Activated CD4-positive, alpha-beta T cell treated with anti-CD3 and anti-CD28 coated beads for 36 hours (primary cell): ENCODE measurements around the gene PALS1. TPM values are rescaled to one million over a fixed set of nuclear protein-coding genes. Genes with fewer than 3 reads are reported as not detected.

Experiments used
- ATAC-seq: fragments of 200-7000 bp; cut with Tn5 transposase; one replicate; pipeline ENCODE4 v1.10.0; 2021; ENCODE audit warnings: mild to moderate bottlenecking, moderate library complexity
- CTCF ChIA-PET: fragments of 350-600 bp; sonication (Branson Sonifier 250); formaldehyde crosslinking; loops from one replicate; lab custom pipeline; 2021; ENCODE audit warnings: antibody characterized with exemption; lab: Charles Lee
- POLR2A ChIA-PET: fragments of 350-600 bp; sonication (Branson Sonifier 250); formaldehyde crosslinking; loops from one replicate; lab custom pipeline; 2021; ENCODE audit warnings: antibody characterized with exemption, inconsistent platforms; lab: Charles Lee
- DNase-seq: peaks from one replicate; pipeline ENCODE4 v3.0.0-alpha.2; 2020
- H3K27ac Mint-ChIP-seq: one replicate; pipeline ENCODE4 v1.8.0; 2021; ENCODE audit warnings: mixed read lengths
- H3K27me3 Mint-ChIP-seq: one replicate; pipeline ENCODE4 v1.8.0; 2021; ENCODE audit warnings: mixed read lengths
- H3K36me3 Mint-ChIP-seq: one replicate; pipeline ENCODE4 v1.8.0; 2021; ENCODE audit warnings: low read depth, mixed read lengths
- H3K4me1 Mint-ChIP-seq: one replicate; pipeline ENCODE4 v1.8.0; 2021; ENCODE audit warnings: mixed read lengths
- H3K4me3 Mint-ChIP-seq: one replicate; pipeline ENCODE4 v1.8.0; 2021; ENCODE audit warnings: mild to moderate bottlenecking, moderate library complexity, mixed read lengths
- H3K9me3 Mint-ChIP-seq: one replicate; pipeline ENCODE4 v1.8.0; 2021; ENCODE audit warnings: low read depth, mixed read lengths
- intact Hi-C, 2 experiments: fragments of 100-400 bp; cut with DNase I in 1 of 2; cut with micrococcal nuclease in 1 of 2; formaldehyde crosslinking; loops; one replicate each; pipeline versions ENCODE4 v1.14.2 to v1.15.1; 2022 to 2024; cut with DNase I, micrococcal nuclease
- total RNA-seq, 2 experiments: library from RNA; stranded (reverse); gene quantifications; one replicate each; pipeline ENCODE4 v1.2.3, GENCODE V29; 2021

The PALS1 gene
- total RNA-seq, 2 experiments from 2014 or later, result 5.9 to 6.6 TPM

DNA sequence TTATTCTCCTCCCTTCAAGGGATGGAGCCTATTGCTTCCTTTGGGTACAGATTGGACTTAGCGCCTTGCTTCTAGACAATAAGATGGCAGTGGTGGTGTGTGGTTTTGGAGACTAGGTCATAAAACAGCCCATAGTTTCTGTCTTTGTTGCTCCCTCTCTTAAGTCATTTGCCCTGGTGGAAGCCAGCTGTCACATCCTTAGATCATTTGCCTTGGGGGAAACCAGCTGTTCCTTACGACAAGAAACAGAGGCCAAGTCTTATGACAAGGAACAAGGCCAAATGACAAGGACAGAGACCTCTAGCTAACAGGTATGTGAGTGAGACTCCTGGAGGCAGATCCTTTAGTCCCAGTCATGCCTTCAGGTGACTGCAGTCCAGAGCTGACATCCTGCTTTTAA lies 9.2 kb upstream of the PALS1 start:
- intact Hi-C loops, result no loop called here
- no peaks in the 10 kb centered on the region for H3K9me3 Mint-ChIP-seq
- POLR2A ChIA-PET, result no interaction called here
- no peaks in the 10 kb centered on the region for H3K27me3 Mint-ChIP-seq
- no peak for DNase-seq
- no peak for ATAC-seq
- H3K36me3 Mint-ChIP-seq, result no peaks in the 10 kb centered on the region
- no peaks in the 10 kb centered on the region for H3K4me1 Mint-ChIP-seq
- no peak overlapping the region for H3K27ac Mint-ChIP-seq
- CTCF ChIA-PET, result interaction anchor here (0.6 to 1.0 kb wide), 3 partner anchors 9 to 53 kb away, joined by 3 read pairs; no protein-coding TSS in a partner anchor
- no peak overlapping the region for H3K4me3 Mint-ChIP-seq

DNA sequence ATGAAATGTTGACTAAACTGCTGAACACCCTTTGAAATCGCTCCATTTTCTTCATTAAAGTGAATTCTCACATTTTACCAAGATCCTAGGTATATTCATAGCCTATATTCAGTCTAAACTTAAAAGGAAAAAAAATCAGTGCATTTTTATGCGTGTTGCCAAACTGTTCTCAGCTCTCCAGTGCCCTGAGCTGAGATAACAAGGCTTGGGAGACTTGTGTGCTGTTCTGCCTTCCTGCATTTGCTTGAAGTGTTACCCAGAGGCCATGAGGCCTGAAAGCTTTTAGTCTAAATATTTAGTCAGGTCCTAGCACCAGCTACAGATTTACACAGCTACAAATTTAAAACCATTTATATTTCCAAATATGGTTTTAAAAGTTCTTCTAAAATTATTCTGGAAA lies 8.6 kb upstream of the PALS1 start:
- no peaks in the 10 kb centered on the region for H3K36me3 Mint-ChIP-seq
- DNase-seq (no peak), ATAC-seq (no peak)
- CTCF ChIA-PET, result interaction anchor here (0.6 to 1.0 kb wide), 2 partner anchors 9 to 52 kb away, joined by 3 read pairs; no protein-coding TSS in a partner anchor
- H3K9me3 Mint-ChIP-seq, result no peaks in the 10 kb centered on the region
- intact Hi-C loops, result no loop called here
- H3K27me3 Mint-ChIP-seq, result no peaks in the 10 kb centered on the region
- H3K4me1 Mint-ChIP-seq, result no peaks in the 10 kb centered on the region
- H3K27ac Mint-ChIP-seq, result no peak overlapping the region
- H3K4me3 Mint-ChIP-seq, result no peak overlapping the region
- POLR2A ChIA-PET, result no interaction called here

DNA sequence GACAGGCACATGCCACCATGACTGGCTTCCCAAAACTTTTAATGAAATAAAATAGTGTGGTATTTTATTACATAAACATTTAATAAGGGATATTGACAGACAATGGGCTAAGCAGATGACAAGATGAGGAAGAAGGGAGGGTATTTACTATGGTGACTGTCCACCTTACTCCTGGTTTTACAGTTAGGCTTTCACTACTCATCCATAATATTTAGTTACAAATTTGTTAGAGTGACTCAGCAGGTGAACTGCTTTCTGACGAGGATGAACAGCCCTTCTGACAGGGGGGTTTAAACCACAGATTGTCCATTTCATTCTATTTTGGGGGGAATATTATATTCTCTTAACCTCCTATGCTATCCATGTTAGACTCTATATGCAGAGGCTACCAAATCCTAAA lies 3.6 kb upstream of the PALS1 start:
- no peak for ATAC-seq
- ChIA-PET POLR2A (no interaction called here), CTCF (no interaction called here)

DNA sequence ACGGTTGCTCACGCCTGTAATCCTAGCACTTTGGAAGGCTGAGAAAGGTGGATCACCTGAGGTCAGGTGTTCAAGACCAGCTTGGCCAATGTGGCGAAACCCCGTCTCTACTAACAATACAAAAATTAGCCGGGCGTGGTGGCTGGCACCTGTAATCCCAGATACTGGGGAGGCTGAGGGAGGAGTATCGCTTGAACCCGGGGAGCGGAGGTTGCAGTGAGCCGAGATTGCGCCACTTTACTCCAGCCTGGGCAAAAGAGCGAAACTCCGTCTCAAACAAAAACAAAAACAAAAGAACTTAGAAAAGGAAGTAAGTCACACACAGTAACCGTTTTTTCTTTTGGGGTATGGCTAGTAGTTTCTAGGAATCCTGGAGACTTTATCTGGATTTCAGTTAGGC lies 1.7 kb upstream of the PALS1 start:
- DNase-seq, result no peak
- intact Hi-C loops, result no loop called here
- ChIA-PET CTCF (no interaction called here), POLR2A (interaction anchor here (1.0 kb wide), 1 partner anchor 58 kb away, joined by 3 read pairs; no protein-coding TSS in a partner anchor)
- Mint-ChIP-seq H3K36me3 (no peaks in the 10 kb centered on the region), H3K4me3 (no peak overlapping the region), H3K9me3 (no peaks in the 10 kb centered on the region), H3K4me1 (peaks cover 19% of the 10 kb centered on the region), H3K27me3 (peaks cover 8% of the 10 kb centered on the region), H3K27ac (no peak overlapping the region)
- no peak for ATAC-seq

More for the DNA sequence above, 3.6 kb upstream of the PALS1 start:
- no peak for DNase-seq
- H3K4me1 Mint-ChIP-seq, result peaks cover 14% of the 10 kb centered on the region
- intact Hi-C loops, result no loop called here
- H3K9me3 Mint-ChIP-seq, result no peaks in the 10 kb centered on the region
- no peak overlapping the region for H3K4me3 Mint-ChIP-seq
- H3K27me3 Mint-ChIP-seq, result peaks cover 8% of the 10 kb centered on the region
- no peaks in the 10 kb centered on the region for H3K36me3 Mint-ChIP-seq
- no peak overlapping the region for H3K27ac Mint-ChIP-seq

DNA sequence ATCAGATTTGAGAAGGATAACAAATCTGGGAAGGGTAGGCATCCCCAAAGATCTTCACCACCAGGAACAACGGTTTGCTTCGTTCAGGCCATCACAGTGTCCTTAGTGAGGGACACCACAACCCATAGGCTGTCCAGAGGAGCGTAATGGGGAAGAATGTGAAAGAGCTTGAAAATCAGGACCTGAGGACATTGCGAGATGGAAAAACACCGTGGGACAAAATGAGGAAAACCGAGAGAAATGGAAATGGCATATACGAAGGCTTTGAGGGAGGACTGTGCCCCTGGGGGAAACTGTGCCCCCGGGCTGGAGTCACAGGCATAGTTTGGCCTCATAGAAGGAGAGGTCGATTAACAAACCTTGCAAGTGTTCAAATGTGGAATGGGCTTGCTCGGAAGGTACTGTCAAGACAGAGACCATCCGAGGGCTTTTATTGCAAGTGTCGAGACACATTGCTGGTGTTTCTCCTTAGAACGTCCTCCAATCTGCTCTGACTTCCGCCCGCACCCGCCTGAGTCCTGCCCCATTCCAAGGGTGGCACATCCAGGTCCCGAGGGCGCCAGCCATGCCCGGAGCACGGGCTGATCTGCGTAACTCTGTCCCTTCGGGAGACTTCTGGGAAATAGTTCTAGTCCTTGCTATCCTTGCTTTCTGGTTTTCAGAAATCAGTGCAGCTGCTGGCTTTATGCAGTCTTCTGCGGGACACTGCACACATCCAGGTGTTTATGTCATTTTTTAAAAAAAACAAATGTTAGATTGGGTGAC lies 885 bp upstream of the PALS1 start:
- intact Hi-C loops, result loop anchor here in 1 of 2 experiments (2.0 to 10.0 kb wide), 6 partner anchors 74 to 1552 kb away; partner anchors contain the start of genes ARG2, RAD51B, TMEM229B and ZFP36L1
- H3K27ac Mint-ChIP-seq, result peak overlapping the region; percentile 60

DNA sequence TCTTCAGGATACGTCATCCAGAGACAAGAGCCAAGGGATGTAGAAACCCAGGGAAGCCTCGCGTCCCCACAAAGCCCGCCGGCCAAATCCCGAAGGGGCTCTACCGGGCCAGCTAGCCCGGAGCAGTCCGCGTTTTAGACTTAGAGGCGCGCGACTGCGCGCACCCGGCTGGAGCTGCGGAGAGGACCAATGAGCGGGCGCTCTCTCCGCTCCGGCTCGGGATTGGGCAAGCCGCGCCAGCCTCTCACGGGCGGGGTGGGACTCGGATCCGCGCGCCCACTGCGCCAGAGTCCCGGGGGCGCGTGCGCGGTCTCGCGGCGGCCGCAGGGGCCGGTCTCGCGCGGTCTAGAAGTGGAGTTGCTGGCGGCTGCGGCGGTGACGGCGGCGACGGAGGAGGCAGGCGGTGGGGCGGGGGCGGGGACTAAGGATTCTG lies 241 bp upstream of the PALS1 start:
- intact Hi-C loops, result loop anchor here (1.0 to 10.0 kb wide), 12 partner anchors 52 to 1551 kb away; partner anchors contain the start of genes ATP6V1D (in 2 of the 2), ARG2 (in 1 of the 2), GARIN2 (in 1 of the 2) and GPHN (in 1 of the 2)
- Mint-ChIP-seq H3K4me3 (peak overlapping the region; percentile 79), H3K36me3 (no peaks in the 10 kb centered on the region), H3K27ac (peak overlapping the region; percentile 83), H3K4me1 (peaks cover 21% of the 10 kb centered on the region), H3K27me3 (peaks cover 8% of the 10 kb centered on the region), H3K9me3 (no peaks in the 10 kb centered on the region)
- peak; percentile 95 for ATAC-seq
- CTCF ChIA-PET, result interaction anchor here (0.9 to 1.4 kb wide), 2 partner anchors 43 to 119 kb away, joined by 4 to 5 read pairs; partner anchors contain the start of gene ATP6V1D
- POLR2A ChIA-PET, result no interaction called here
- DNase-seq, result peak; percentile 97

More for the DNA sequence above, 885 bp upstream of the PALS1 start:
- Mint-ChIP-seq H3K9me3 (no peaks in the 10 kb centered on the region), H3K4me1 (peaks cover 21% of the 10 kb centered on the region), H3K4me3 (peak overlapping the region; percentile 79), H3K27me3 (peaks cover 8% of the 10 kb centered on the region), H3K36me3 (no peaks in the 10 kb centered on the region)
- ATAC-seq (peak; percentile 6), DNase-seq (peak; percentile 49)
- POLR2A ChIA-PET, result no interaction called here
- CTCF ChIA-PET, result interaction anchor here (0.7 to 1.4 kb wide), 3 partner anchors 44 to 119 kb away, joined by 4 to 5 read pairs (median 4); partner anchors contain the start of gene ATP6V1D

DNA sequence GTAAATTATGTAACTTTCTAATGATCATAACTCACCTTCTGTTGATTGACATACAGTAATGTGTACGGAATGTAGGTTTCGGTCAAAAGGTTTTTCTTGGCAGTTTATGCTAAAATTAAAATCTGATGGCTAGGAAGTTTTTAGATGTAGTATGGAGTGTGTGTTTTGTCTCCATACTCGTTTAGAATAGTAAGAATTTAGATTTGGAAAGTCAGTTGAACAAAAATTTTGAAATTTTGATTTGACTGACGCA lies 859 bp downstream of the PALS1 start:
- CTCF ChIA-PET, result interaction anchor here (0.7 to 1.6 kb wide), 5 partner anchors 9 to 44 kb away, joined by 3 to 6 read pairs (median 3); no protein-coding TSS in a partner anchor
- ATAC-seq (no peak), DNase-seq (no peak)
- Mint-ChIP-seq H3K4me3 (peak overlapping the region; percentile 79), H3K36me3 (no peaks in the 10 kb centered on the region), H3K4me1 (peaks cover 21% of the 10 kb centered on the region), H3K9me3 (no peaks in the 10 kb centered on the region), H3K27ac (peak overlapping the region; percentile 80), H3K27me3 (peaks cover 8% of the 10 kb centered on the region)
- intact Hi-C loops, result loop anchor here in 1 of 2 experiments (5.0 to 10.0 kb wide), 3 partner anchors 245 to 1550 kb away; partner anchors contain the start of genes ARG2 and ZFP36L1
- POLR2A ChIA-PET, result interaction anchor here (1.0 kb wide), 1 partner anchor 115 kb away, joined by 6 read pairs; no protein-coding TSS in a partner anchor

DNA sequence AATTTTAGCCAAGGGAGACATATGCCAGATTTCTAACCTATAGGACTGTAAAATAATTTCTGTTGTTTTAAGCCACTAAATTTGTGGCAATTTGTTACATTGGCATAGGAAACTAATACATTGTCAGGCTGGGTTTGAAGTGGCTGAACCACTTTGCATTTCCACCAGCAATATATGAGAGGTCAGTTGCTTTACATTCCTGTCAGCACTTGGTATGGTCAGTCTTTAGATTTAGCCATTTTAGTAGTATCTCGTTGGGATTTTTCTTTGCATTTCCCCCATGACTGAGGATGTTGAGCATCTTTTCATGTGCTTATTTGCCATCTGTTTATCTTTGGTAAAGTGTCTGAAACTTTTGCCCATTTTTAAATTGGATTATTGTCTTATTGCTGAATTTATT lies 3.9 kb downstream of the PALS1 start:
- peaks cover 2% of the 10 kb centered on the region for H3K27me3 Mint-ChIP-seq
- H3K36me3 Mint-ChIP-seq, result no peaks in the 10 kb centered on the region
- no peak for ATAC-seq
- CTCF ChIA-PET, result no interaction called here
- intact Hi-C loops, result loop anchor here in 1 of 2 experiments (10.0 kb wide), 1 partner anchor 370 kb away; the partner anchor contains the start of gene ARG2
- H3K9me3 Mint-ChIP-seq, result no peaks in the 10 kb centered on the region
- no peak for DNase-seq
- no peak overlapping the region for H3K27ac Mint-ChIP-seq
- peaks cover 27% of the 10 kb centered on the region for H3K4me1 Mint-ChIP-seq
- no peak overlapping the region for H3K4me3 Mint-ChIP-seq
- POLR2A ChIA-PET, result no interaction called here

DNA sequence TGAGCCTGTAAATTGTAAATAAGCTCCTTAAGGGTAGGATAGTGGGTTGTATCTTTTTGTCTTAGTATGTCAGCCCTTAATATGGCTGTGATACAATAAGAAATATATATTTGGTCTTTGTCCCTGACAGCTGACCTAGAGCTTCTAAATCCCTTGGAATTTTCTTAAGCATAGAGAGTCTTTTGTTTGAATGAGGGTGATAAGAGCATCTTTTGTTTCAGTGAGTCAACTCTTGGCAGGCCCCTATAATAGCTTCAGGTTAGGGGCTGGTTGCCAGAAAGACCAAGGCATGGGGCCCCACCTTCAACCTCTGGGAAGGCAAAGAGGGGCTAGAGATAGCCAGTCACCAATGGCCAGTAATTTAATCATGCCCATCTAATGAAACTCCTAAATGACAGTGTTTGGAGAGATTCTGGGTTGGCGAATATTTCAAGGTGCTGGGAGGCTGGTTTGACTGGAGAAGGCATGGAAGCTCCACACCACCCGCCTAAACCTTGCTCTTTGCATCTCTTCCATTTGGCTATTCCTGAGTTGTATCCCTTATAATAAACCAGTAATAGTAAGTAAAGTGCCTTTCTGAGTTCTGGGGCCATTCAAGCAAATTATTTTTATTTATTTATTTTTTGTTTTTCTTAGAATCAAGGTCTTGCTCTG lies 10.5 kb downstream of the PALS1 start:
- Mint-ChIP-seq H3K36me3 (peaks cover 2% of the 10 kb centered on the region), H3K27ac (no peak overlapping the region), H3K4me3 (no peak overlapping the region), H3K9me3 (no peaks in the 10 kb centered on the region), H3K27me3 (no peaks in the 10 kb centered on the region), H3K4me1 (peaks cover 20% of the 10 kb centered on the region)
- DNase-seq (no peak), ATAC-seq (no peak)
- ChIA-PET CTCF (interaction anchor here (0.7 to 1.9 kb wide), 4 partner anchors 10 to 472 kb away, joined by 3 to 8 read pairs (median 3); no protein-coding TSS in a partner anchor), POLR2A (no interaction called here)
- intact Hi-C loops, result no loop called here

DNA sequence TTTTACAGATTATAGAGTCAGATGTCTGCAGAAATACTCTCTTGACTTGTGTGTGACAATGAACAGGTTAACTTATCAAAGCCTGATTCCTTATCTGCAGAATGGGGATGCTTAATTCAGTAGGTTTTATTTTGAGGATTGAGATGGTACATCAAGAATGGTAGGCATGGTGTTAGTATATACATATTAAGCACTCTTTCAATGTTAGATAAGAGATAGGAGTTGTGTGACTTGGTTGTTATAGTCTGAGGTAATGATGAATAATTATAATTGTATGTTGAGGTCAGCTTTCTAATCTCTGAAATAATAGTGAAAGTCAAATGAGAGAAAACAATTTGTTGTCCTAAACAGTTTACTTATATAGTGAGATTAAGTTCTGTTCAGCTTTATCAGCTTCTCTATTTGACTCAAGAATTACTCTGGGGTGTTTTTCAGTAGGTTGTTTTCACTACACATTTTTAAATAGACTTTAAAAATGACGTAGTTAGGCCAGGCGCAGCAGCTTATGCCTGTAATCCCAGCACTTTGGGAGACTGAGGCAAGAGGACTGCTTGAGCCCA lies 11.9 kb downstream of the PALS1 start:
- Mint-ChIP-seq H3K4me1 (peaks cover 14% of the 10 kb centered on the region), H3K4me3 (no peak overlapping the region), H3K36me3 (peaks cover 5% of the 10 kb centered on the region), H3K27me3 (no peaks in the 10 kb centered on the region), H3K9me3 (no peaks in the 10 kb centered on the region), H3K27ac (no peak overlapping the region)
- ChIA-PET POLR2A (no interaction called here), CTCF (interaction anchor here (0.6 kb wide), 1 partner anchor 889 kb away, joined by 4 read pairs; no protein-coding TSS in a partner anchor)
- DNase-seq (no peak), ATAC-seq (peak; percentile 23)
- intact Hi-C loops, result no loop called here

DNA sequence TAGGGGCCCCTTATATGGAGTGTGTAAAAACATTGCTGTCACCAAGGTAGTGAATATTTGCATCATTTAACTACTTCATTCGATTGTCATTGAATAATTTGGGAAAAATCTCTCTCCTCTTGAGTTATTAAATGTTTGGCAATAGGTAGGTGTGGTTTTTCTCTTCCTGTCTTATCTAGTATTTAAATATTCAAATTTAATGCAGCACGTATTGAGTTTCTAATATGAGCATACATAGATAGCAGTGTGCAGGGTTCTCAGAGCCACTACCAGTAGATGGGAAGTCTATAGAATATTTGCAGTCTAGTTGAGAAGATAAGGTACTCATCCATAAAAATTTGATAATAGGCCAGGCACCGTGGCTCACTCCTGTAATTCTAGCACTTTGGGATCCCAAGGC lies 16.7 kb downstream of the PALS1 start:
- ATAC-seq, result no peak
- ChIA-PET CTCF (interaction anchor here (1.6 kb wide), 1 partner anchor 28 kb away, joined by 6 read pairs; no protein-coding TSS in a partner anchor), POLR2A (no interaction called here)
- Mint-ChIP-seq H3K9me3 (no peaks in the 10 kb centered on the region), H3K4me1 (peaks cover 12% of the 10 kb centered on the region), H3K27me3 (no peaks in the 10 kb centered on the region), H3K36me3 (peaks cover 5% of the 10 kb centered on the region), H3K27ac (no peak overlapping the region), H3K4me3 (no peak overlapping the region)
- no peak for DNase-seq
- intact Hi-C loops, result no loop called here
